ENCODE data around the gene SLC25A33. TPM values are rescaled to one million over a fixed set of nuclear protein-coding genes. Genes with fewer than 3 reads are reported as not detected.

SLC25A33 gene
- total and polyA plus RNA-seq, 2 of the 8 experiments (the other 6 are each of a cell fraction or from before 2014, with no cell fraction given): 7.8 to 12.8 TPM

GRCh38 chr1:9549955-9550546 lies 10.8 kb downstream of the SLC25A33 start (continued):
- TF ChIP-seq CHD7 (IDR thresholded peaks at IDR 0.05; ENCODE audit: insufficient replicate concordance, low read length) (no peak), SRF (IDR thresholded peaks at IDR 0.05; ENCODE audit: low read depth, low read length) (no peak), TEAD4 (IDR thresholded peaks at IDR 0.05; ENCODE audit: low read depth, low read length) (no peak), HDAC6 (IDR thresholded peaks at IDR 0.05; ENCODE audit: low read depth, low read length) (no peak)

Data from H1 (cell line).